Esophagus mucosa (tissue), 1 donor: ENCODE measurements around the gene DNAJA3. TPM values are rescaled to one million over a fixed set of nuclear protein-coding genes. Genes with fewer than 3 reads are reported as not detected.

Experiments
- total RNA-seq: library from RNA; stranded (reverse); gene quantifications from one replicate; pipeline ENCODE4 v1.2.4, GENCODE V29; 2023
- donor health status: DM: yes; HTN: yes; CAD: no.

The DNAJA3 gene
- total RNA-seq, 1 donor from 2014 or later: 40.2 TPM

Other genes starting within 250 kb of the DNAJA3 start
- gene SRL, start 183.8 kb upstream of the DNAJA3 start, total RNA-seq: 0.16 TPM
- 11.6 TPM for gene TFAP4, start 152.8 kb upstream of the DNAJA3 start, total RNA-seq
- gene GLIS2, start 109.8 kb upstream of the DNAJA3 start, total RNA-seq: 0.80 TPM
- gene PAM16, start 74.5 kb upstream of the DNAJA3 start, total RNA-seq: 34.3 TPM
- gene VASN, start 54.0 kb upstream of the DNAJA3 start, total RNA-seq: 16.6 TPM
- gene CORO7, start 9.3 kb upstream of the DNAJA3 start, total RNA-seq: 7.9 TPM
- gene NMRAL1, start 48.8 kb downstream of the DNAJA3 start, total RNA-seq: 35.2 TPM
- 46.6 TPM for gene HMOX2, start 50.5 kb downstream of the DNAJA3 start, total RNA-seq
- gene CDIP1, start 112.9 kb downstream of the DNAJA3 start, total RNA-seq: 18.9 TPM
- 0.04 TPM for gene C16orf96, start 130.5 kb downstream of the DNAJA3 start, total RNA-seq
- gene UBALD1, start 189.0 kb downstream of the DNAJA3 start, total RNA-seq: 12.7 TPM
- gene MGRN1, start 199.0 kb downstream of the DNAJA3 start, total RNA-seq: 19.2 TPM